K562 (cell line): ENCODE results near the gene MYL12A. TPM values are rescaled to one million over a fixed set of nuclear protein-coding genes. Genes with fewer than 3 reads are reported as not detected.

ENCODE experiments used
- ATF1 ChIP-seq, 2 experiments: fragments of 450-650 bp in 1 of 2; IDR thresholded peaks; 2 replicates each; pipeline ENCODE4 v1.6.1; 2016; ENCODE audit warnings: missing compliant biosample characterization in 1 of 2, missing genetic modification characterization in 1 of 2
- ETV1 ChIP-seq: fragments of 450-650 bp; conservative IDR thresholded peaks from 2 replicates; pipeline ENCODE4 v1.6.1; 2016; ENCODE audit warnings: missing genetic modification characterization, control low read depth, low read depth, missing compliant biosample characterization
- HMGN3 ChIP-seq: IDR thresholded peaks from 2 replicates; pipeline ENCODE4 v1.6.1; 2011; ENCODE audit warnings: borderline replicate concordance, low read depth, mild to moderate bottlenecking, mixed read lengths, low read length; ENCODE audit not compliant: insufficient read length; ENCODE audit errors: extremely low read depth
- MLLT1 ChIP-seq, 2 experiments: fragments of 450-650 bp; IDR thresholded peaks; 2 replicates each; pipeline ENCODE4 v1.6.1; 2016
- PCBP2 ChIP-seq: fragments of 200-400 bp; formaldehyde crosslinking; IDR thresholded peaks from 2 replicates; pipeline ENCODE4 v1.6.1; 2018; ENCODE audit warnings: low read length, low read depth, mild to moderate bottlenecking, moderate library complexity; ENCODE audit not compliant: poor library complexity, severe bottlenecking
- PPARD ChIP-seq: fragments of 250-450 bp; sonication (Bioruptor Pico); IDR thresholded peaks from 2 replicates; pipeline ENCODE4 v1.8.0; 2022; ENCODE audit warnings: inconsistent platforms, mild to moderate bottlenecking, moderate library complexity
- TCFL5 ChIP-seq: fragments of 250-450 bp; sonication (Bioruptor Pico); conservative IDR thresholded peaks from 2 replicates; pipeline ENCODE4 v1.6.1; 2021; ENCODE audit warnings: mild to moderate bottlenecking, moderate library complexity, matching md5 sums
- YBX1 ChIP-seq: fragments of 450-650 bp; IDR thresholded peaks from 2 replicates; pipeline ENCODE4 v1.7.1; 2016; ENCODE audit warnings: mild to moderate bottlenecking
- ZNF124 ChIP-seq: sonication (generic); formaldehyde crosslinking; IDR thresholded peaks from 2 replicates; pipeline ENCODE4 v1.8.1; 2022; ENCODE audit warnings: missing genetic modification reagents
- ZNF23 ChIP-seq: fragments of 250-450 bp; sonication (Bioruptor Pico); IDR thresholded peaks from 2 replicates; pipeline ENCODE4 v1.4.0; 2020; ENCODE audit warnings: mild to moderate bottlenecking
- ZNF3 ChIP-seq: fragments of 250-450 bp; sonication (Bioruptor Pico); IDR thresholded peaks from 2 replicates; pipeline ENCODE4 v1.5.0; 2021; ENCODE audit warnings: mild to moderate bottlenecking, moderate library complexity
- polyA plus RNA-seq, 8 experiments: library from polyadenylated mRNA; depleted of rRNA in 4 of 8; stranded (reverse) in 5 of 8; unstranded in 3 of 8; fragments of >200 nt; fragmentation: Nextera tagmentation in 2 of 8; fragmentation: Illumina TruSeq in 1 of 8; extraction: Ambion mirVana in 2 of 8; extraction: Trizol in 1 of 8; gene quantifications; 2 replicates each; pipeline versions ENCODE4 v1.2.1 to v1.2.3, GENCODE V29; 2011 to 2014; ENCODE audit warnings: inconsistent platforms in 1 of 8, missing spikeins in 1 of 8
- total RNA-seq, 7 experiments: library from RNA; depleted of rRNA in 6 of 7; stranded (reverse); fragments of >200 nt in 6 of 7; fragmentation: Illumina TruSeq in 2 of 7; extraction: Trizol in 2 of 7; gene quantifications; 2 replicates each; pipeline versions ENCODE4 v1.2.1 to v1.2.3, GENCODE V29; 2011 to 2021; ENCODE audit warnings: low replicate concordance in 1 of 7
- TF ChIP-seq, protein P1 (sequence below): fragments of 250-450 bp; sonication (Bioruptor Pico); IDR thresholded peaks from 2 replicates; pipeline ENCODE4 v1.4.0; 2020
- TF ChIP-seq, protein P2 (sequence below): sonication (generic); formaldehyde crosslinking; IDR thresholded peaks from 2 replicates; pipeline ENCODE4 v1.8.0; 2022; ENCODE audit warnings: missing genetic modification reagents, mild to moderate bottlenecking, borderline replicate concordance
- TF ChIP-seq, protein P3 (sequence below): fragments of 200-800 bp; sonication (Bioruptor generic); IDR thresholded peaks from 2 replicates; pipeline ENCODE4 v1.6.1; 2017; ENCODE audit warnings: missing genetic modification characterization, missing compliant biosample characterization
- TF ChIP-seq, protein P4 (sequence below): sonication (generic); formaldehyde crosslinking; IDR thresholded peaks from 2 replicates; pipeline ENCODE4 v1.9.0; 2022; ENCODE audit warnings: mild to moderate bottlenecking, missing genetic modification reagents

Gene MYL12A
- total and polyA plus RNA-seq, 9 of the 15 experiments (the other 6 are each of a cell fraction or from before 2014, with no cell fraction given) = 308 to 1,031 (median 559) TPM

GRCh38 chr18:3297025-3297984, 49.7 kb downstream of the MYL12A start (continued):
- TF ChIP-seq, protein P1, sequence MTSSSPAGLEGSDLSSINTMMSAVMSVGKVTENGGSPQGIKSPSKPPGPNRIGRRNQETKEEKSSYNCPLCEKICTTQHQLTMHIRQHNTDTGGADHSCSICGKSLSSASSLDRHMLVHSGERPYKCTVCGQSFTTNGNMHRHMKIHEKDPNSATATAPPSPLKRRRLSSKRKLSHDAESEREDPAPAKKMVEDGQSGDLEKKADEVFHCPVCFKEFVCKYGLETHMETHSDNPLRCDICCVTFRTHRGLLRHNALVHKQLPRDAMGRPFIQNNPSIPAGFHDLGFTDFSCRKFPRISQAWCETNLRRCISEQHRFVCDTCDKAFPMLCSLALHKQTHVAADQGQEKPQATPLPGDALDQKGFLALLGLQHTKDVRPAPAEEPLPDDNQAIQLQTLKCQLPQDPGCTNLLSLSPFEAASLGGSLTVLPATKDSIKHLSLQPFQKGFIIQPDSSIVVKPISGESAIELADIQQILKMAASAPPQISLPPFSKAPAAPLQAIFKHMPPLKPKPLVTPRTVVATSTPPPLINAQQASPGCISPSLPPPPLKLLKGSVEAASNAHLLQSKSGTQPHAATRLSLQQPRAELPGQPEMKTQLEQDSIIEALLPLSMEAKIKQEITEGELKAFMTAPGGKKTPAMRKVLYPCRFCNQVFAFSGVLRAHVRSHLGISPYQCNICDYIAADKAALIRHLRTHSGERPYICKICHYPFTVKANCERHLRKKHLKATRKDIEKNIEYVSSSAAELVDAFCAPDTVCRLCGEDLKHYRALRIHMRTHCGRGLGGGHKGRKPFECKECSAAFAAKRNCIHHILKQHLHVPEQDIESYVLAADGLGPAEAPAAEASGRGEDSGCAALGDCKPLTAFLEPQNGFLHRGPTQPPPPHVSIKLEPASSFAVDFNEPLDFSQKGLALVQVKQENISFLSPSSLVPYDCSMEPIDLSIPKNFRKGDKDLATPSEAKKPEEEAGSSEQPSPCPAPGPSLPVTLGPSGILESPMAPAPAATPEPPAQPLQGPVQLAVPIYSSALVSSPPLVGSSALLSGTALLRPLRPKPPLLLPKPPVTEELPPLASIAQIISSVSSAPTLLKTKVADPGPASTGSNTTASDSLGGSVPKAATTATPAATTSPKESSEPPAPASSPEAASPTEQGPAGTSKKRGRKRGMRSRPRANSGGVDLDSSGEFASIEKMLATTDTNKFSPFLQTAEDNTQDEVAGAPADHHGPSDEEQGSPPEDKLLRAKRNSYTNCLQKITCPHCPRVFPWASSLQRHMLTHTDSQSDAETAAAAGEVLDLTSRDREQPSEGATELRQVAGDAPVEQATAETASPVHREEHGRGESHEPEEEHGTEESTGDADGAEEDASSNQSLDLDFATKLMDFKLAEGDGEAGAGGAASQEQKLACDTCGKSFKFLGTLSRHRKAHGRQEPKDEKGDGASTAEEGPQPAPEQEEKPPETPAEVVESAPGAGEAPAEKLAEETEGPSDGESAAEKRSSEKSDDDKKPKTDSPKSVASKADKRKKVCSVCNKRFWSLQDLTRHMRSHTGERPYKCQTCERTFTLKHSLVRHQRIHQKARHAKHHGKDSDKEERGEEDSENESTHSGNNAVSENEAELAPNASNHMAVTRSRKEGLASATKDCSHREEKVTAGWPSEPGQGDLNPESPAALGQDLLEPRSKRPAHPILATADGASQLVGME (CRISPR knock-in tag) = no peak
- TF ChIP-seq YBX1 (no peak), ETV1 (tag) (no peak), ZNF124 (CRISPR knock-in tag) (no peak), MLLT1 (IDR thresholded peaks at IDR 0.05) (no peak), ZNF3 (no peak), HMGN3 (no peak), TCFL5 (CRISPR knock-in tag) (no peak), ZNF23 (CRISPR knock-in tag) (no peak), PCBP2 (no peak), PPARD (CRISPR knock-in tag) (no peak), ATF1 (CRISPR knock-in tag; IDR thresholded peaks at IDR 0.05) (no peak), ATF1 (tag; IDR thresholded peaks at IDR 0.05) (peak; percentile 70)
- TF ChIP-seq, protein P2, sequence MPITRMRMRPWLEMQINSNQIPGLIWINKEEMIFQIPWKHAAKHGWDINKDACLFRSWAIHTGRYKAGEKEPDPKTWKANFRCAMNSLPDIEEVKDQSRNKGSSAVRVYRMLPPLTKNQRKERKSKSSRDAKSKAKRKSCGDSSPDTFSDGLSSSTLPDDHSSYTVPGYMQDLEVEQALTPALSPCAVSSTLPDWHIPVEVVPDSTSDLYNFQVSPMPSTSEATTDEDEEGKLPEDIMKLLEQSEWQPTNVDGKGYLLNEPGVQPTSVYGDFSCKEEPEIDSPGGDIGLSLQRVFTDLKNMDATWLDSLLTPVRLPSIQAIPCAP (CRISPR knock-in tag) = no peak
- TF ChIP-seq, protein P3, sequence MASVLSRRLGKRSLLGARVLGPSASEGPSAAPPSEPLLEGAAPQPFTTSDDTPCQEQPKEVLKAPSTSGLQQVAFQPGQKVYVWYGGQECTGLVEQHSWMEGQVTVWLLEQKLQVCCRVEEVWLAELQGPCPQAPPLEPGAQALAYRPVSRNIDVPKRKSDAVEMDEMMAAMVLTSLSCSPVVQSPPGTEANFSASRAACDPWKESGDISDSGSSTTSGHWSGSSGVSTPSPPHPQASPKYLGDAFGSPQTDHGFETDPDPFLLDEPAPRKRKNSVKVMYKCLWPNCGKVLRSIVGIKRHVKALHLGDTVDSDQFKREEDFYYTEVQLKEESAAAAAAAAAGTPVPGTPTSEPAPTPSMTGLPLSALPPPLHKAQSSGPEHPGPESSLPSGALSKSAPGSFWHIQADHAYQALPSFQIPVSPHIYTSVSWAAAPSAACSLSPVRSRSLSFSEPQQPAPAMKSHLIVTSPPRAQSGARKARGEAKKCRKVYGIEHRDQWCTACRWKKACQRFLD (CRISPR knock-in tag) = no peak
- TF ChIP-seq, protein P4, sequence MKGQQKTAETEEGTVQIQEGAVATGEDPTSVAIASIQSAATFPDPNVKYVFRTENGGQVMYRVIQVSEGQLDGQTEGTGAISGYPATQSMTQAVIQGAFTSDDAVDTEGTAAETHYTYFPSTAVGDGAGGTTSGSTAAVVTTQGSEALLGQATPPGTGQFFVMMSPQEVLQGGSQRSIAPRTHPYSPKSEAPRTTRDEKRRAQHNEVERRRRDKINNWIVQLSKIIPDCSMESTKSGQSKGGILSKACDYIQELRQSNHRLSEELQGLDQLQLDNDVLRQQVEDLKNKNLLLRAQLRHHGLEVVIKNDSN (CRISPR knock-in tag) = peak; percentile 43; the same call in 1 of the 2 replicates
